ENCODE measurements around the gene APOC3.

APOC3 gene

GRCh38 chr11:116869610-116870009 lies 39.9 kb downstream of the APOC3 start:
- no peaks in the 10 kb centered on the region for H3K36me3 ChIP-seq (replicated peaks)
- in situ Hi-C loops (cut with HindIII; ENCODE audit: low pct_ligation_motif_present, low sequenced_read_pairs) = no loop called here
- TF ChIP-seq CTCF (IDR thresholded peaks at IDR 0.05; ENCODE audit: low read depth, low read length, missing control alignments) = no peak
- H3K4me3 ChIP-seq (ENCODE audit: low read depth, low read length) = no peak overlapping the region
- no peak for DNase-seq
- H3K27ac ChIP-seq = no peak overlapping the region
- H3K27me3 ChIP-seq (replicated peaks) = no peaks in the 10 kb centered on the region

- no peak overlapping the region for H3K27ac ChIP-seq
- no peak for TF ChIP-seq CTCF (IDR thresholded peaks at IDR 0.05; ENCODE audit: low read depth, low read length, missing control alignments)
- DNase-seq = no peak
- no peaks in the 10 kb centered on the region for H3K27me3 ChIP-seq (replicated peaks)
- in situ Hi-C loops (cut with HindIII; ENCODE audit: low pct_ligation_motif_present, low sequenced_read_pairs) = no loop called here
- H3K36me3 ChIP-seq (replicated peaks) = no peaks in the 10 kb centered on the region
- H3K4me3 ChIP-seq (ENCODE audit: low read depth, low read length) = no peak overlapping the region
Observed at GRCh38 chr11:116870054-116870453, 40.3 kb downstream of the APOC3 start.

- Histone ChIP-seq H3K36me3 (replicated peaks) (no peaks in the 10 kb centered on the region), H3K27ac (peak overlapping the region; percentile 38), H3K27me3 (replicated peaks) (no peaks in the 10 kb centered on the region), H3K4me3 (ENCODE audit: low read depth, low read length) (no peak overlapping the region)
- DNase-seq = peak; percentile 78
- in situ Hi-C loops (cut with HindIII; ENCODE audit: low pct_ligation_motif_present, low sequenced_read_pairs) = no loop called here
- no peak for TF ChIP-seq CTCF (IDR thresholded peaks at IDR 0.05; ENCODE audit: low read depth, low read length, missing control alignments)
Observed at GRCh38 chr11:116871248-116871647, 41.5 kb downstream of the APOC3 start.

- Histone ChIP-seq H3K27me3 (replicated peaks) (no peaks in the 10 kb centered on the region), H3K4me3 (ENCODE audit: low read depth, low read length) (no peak overlapping the region), H3K27ac (no peak overlapping the region), H3K36me3 (replicated peaks) (no peaks in the 10 kb centered on the region)
- in situ Hi-C loops (cut with HindIII; ENCODE audit: low pct_ligation_motif_present, low sequenced_read_pairs) = no loop called here
- no peak for DNase-seq
- no peak for TF ChIP-seq CTCF (IDR thresholded peaks at IDR 0.05; ENCODE audit: low read depth, low read length, missing control alignments)
Observed at GRCh38 chr11:116873381-116873780, 43.7 kb downstream of the APOC3 start.

- no peak overlapping the region for H3K4me3 ChIP-seq (ENCODE audit: low read depth, low read length)
- peak; percentile 29 for DNase-seq
- H3K27ac ChIP-seq = no peak overlapping the region
- no peaks in the 10 kb centered on the region for H3K36me3 ChIP-seq (replicated peaks)
- H3K27me3 ChIP-seq (replicated peaks) = no peaks in the 10 kb centered on the region
- in situ Hi-C loops (cut with HindIII; ENCODE audit: low pct_ligation_motif_present, low sequenced_read_pairs) = no loop called here
- TF ChIP-seq CTCF (IDR thresholded peaks at IDR 0.05; ENCODE audit: low read depth, low read length, missing control alignments) = no peak
Observed at GRCh38 chr11:116874251-116874650, 44.5 kb downstream of the APOC3 start.

- Histone ChIP-seq H3K27me3 (replicated peaks) (no peaks in the 10 kb centered on the region), H3K27ac (no peak overlapping the region), H3K4me3 (ENCODE audit: low read depth, low read length) (no peak overlapping the region), H3K36me3 (replicated peaks) (no peaks in the 10 kb centered on the region)
- no peak for DNase-seq
- TF ChIP-seq CTCF (IDR thresholded peaks at IDR 0.05; ENCODE audit: low read depth, low read length, missing control alignments) = no peak
- in situ Hi-C loops (cut with HindIII; ENCODE audit: low pct_ligation_motif_present, low sequenced_read_pairs) = no loop called here
Observed at GRCh38 chr11:116875194-116875593, 45.5 kb downstream of the APOC3 start.

Measured in brain microvascular endothelial cell (primary cell).